ENCODE measurements around the gene NAV2. TPM values are rescaled to one million over a fixed set of nuclear protein-coding genes. Genes with fewer than 3 reads are reported as not detected.

Gene NAV2
- total RNA-seq, 3 donors from 2014 or later = 21.9 to 65.9 (median 30.9) TPM

DNA sequence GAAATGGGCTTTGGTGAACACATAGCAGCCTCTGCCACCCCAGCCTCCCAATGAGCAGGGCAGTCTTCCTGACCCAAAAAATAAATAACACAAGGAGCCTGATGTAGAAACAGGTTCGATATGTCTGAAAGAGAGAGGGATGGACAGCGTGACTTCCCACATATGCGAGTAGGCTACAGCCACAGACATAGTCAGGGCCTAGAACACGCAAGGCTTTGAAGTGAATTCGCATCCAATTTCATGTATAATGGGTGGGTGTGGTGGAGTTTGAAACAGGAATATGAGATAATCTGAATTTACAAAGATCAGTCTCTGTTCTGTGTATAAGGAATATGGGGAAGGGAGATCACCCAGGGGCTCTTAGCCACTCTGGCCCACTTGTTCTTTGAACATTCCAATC is 373.3 kb downstream of the NAV2 start:
- ATAC-seq = no peak
- H3K36me3 ChIP-seq (ENCODE audit: low read depth) = no peaks in the 10 kb centered on the region
- TF ChIP-seq CTCF (IDR thresholded peaks at IDR 0.05) = no peak
- H3K4me3 ChIP-seq = no peak overlapping the region
- no peaks in the 10 kb centered on the region for H3K4me1 ChIP-seq (ENCODE audit: low read depth)
- intact Hi-C loops (cut with DNase I, micrococcal nuclease) = no loop called here
- no peaks in the 10 kb centered on the region for H3K9me3 ChIP-seq
- DNase-seq = no peak

- ATAC-seq (no peak), DNase-seq (no peak)
- Histone ChIP-seq H3K9me3 (no peaks in the 10 kb centered on the region), H3K36me3 (ENCODE audit: low read depth) (no peaks in the 10 kb centered on the region), H3K4me1 (ENCODE audit: low read depth) (no peaks in the 10 kb centered on the region), H3K4me3 (no peak overlapping the region)
- intact Hi-C loops (cut with DNase I, micrococcal nuclease) = no loop called here
- TF ChIP-seq CTCF (IDR thresholded peaks at IDR 0.05) = no peak
Measured at GRCh38 chr11:20087118-20087521, 374.5 kb downstream of the NAV2 start.

DNA sequence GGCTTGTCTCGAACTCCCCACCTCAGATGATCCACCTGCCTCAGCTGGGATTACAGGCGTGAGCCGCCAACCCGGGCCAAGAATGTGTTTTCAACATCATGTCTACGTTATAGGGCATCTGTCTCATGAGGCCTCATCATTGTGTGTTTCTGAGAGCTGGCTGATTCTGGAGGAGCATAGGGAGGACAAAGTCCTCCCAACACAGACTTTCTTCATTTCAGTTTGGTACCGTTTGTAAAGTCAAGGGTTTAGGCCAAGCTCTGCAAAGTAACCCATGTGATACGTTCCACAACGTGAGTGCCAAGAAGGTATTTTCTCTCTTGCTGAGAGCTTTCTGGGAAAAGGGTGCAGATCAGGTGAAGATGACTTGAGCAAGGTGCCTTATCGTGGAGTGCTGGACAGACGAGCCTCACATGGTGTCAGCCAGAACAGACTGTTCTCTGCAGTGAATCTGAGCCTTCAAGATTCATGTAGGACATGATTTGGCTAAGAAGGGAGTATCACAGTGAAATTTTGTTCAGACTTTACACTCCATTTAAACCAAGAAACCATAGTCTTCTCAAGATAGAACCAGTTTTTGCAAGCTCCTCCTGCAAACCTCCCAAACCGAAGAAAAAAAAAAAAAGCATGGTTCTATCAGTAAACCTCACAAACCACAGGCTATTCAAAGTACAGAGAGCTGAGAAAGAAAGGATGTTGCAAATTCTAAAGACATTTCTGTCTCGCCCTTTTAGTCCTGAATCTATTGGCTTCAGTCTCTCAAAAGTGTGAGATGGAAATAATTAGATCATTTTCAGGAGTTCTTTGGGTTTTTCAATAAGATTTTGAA is 376.0 kb downstream of the NAV2 start:
- no peak for DNase-seq
- intact Hi-C loops (cut with DNase I, micrococcal nuclease) = no loop called here

DNA sequence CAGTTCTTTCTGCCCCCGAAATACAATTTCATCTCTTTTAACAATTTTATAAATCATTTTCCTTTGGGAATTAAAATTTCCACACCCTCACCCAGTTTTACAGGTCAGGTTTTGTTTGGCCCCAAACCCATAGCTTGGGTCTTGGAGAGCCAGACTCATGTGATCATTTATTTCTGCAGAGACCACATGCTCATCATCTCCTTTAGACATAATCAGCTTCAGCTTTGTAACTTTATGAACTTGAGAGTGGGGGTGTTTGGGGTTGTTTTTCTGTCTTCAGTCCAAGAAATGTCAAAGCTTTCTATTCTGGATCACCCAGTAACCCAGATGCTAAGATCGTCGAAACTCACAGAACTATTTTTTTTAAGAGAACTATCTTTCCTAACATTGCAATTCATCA is 376.7 kb downstream of the NAV2 start:
- TF ChIP-seq CTCF (IDR thresholded peaks at IDR 0.05) = no peak
- Histone ChIP-seq H3K4me3 (no peak overlapping the region), H3K9me3 (no peaks in the 10 kb centered on the region), H3K36me3 (ENCODE audit: low read depth) (no peaks in the 10 kb centered on the region), H3K4me1 (ENCODE audit: low read depth) (no peaks in the 10 kb centered on the region)
- ATAC-seq (no peak), DNase-seq (no peak)
- intact Hi-C loops (cut with DNase I, micrococcal nuclease) = no loop called here

More for the DNA sequence above, 376.0 kb downstream of the NAV2 start:
- no peak overlapping the region for H3K4me3 ChIP-seq
- ATAC-seq = no peak
- no peaks in the 10 kb centered on the region for H3K4me1 ChIP-seq (ENCODE audit: low read depth)
- no peaks in the 10 kb centered on the region for H3K9me3 ChIP-seq
- TF ChIP-seq CTCF (IDR thresholded peaks at IDR 0.05) = no peak
- no peaks in the 10 kb centered on the region for H3K36me3 ChIP-seq (ENCODE audit: low read depth)

DNA sequence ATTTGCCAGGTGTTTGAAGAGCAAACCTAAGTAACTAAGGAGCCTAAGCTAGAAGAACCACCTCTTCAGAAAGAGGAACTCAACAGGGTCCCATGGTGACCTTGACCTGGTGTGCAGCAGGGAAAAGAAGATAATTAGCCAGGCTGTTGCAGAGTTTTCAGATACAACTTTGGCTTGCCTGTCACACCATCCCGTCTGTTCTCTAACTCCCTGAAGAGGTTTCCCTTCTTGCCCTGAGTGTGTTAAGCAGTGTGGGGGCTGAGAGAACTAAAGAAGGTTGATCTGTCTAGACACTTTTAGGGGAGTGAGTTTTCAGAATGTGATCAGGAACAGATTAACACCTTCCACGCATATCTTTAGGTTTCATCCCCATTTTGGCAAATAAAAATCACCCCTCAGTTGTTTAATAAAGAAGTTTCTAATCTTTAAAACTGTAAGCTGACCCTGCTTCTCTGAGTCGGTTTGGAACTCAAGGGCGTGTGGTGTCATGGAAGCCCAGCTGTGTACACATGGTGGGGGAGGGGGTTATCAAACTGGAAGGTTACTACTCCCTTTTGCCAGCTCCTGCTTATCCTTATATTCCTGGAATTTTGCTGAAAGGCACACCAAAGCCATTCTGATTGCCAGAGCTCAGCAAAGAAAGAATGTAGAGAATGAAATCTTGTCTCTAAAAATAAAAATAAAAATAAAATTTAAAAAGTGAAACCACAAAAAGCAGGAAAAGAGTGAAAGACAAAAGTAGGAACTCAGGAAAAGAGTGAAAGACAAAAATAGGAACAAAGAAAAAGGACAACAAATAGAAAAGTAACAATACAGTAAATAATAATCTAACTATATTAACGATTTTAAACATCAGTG is 377.4 kb downstream of the NAV2 start:
- ATAC-seq (peak; percentile 51), DNase-seq (peak in 1 of 3 donors; percentile 16)
- Histone ChIP-seq H3K9me3 (no peaks in the 10 kb centered on the region), H3K36me3 (ENCODE audit: low read depth) (no peaks in the 10 kb centered on the region), H3K4me3 (no peak overlapping the region), H3K4me1 (ENCODE audit: low read depth) (no peaks in the 10 kb centered on the region)
- intact Hi-C loops (cut with DNase I, micrococcal nuclease) = no loop called here
- TF ChIP-seq CTCF (IDR thresholded peaks at IDR 0.05) = no peak

All from mucosa of descending colon (tissue), 3 donors.